HepG2 (cell line): Measurements from ENCODE around the gene KATNA1. TPM values are rescaled to one million over a fixed set of nuclear protein-coding genes. Genes with fewer than 3 reads are reported as not detected.

Source experiments
- ATAC-seq: fragments of 200-7000 bp; cut with Tn5 transposase; 3 replicates; pipeline ENCODE4 v1.9.1; 2020; ENCODE audit warnings: mild to moderate bottlenecking, moderate library complexity
- Bru-seq: library from RNA; stranded (reverse); fragments of 400-500 nt; gene quantifications from one replicate; lab custom pipeline; 2021; lab: Mats Ljungman, UMichigan
- BruChase-seq, 2 experiments: library from RNA; stranded (reverse); fragments of 400-500 nt; gene quantifications; one replicate each; lab custom pipeline; 2021; lab: Mats Ljungman, UMichigan
- BruUV-seq: library from RNA; stranded (reverse); fragments of 400-500 nt; replicated peaks from 2 replicates; lab custom pipeline; 2021; lab: Mats Ljungman, UMichigan
- CTCF ChIA-PET: fragments of 300-600 bp; formaldehyde crosslinking; extraction: SDS; loops from one replicate; lab custom pipeline; 2021; ENCODE audit warnings: low total read pairs, inconsistent platforms, low intra/inter-chr PET ratio; lab: Yijun Ruan, JAX
- POLR2A ChIA-PET: fragments of 350-600 bp; sonication (Branson Sonifier 250); formaldehyde crosslinking; loops from one replicate; lab custom pipeline; 2020; ENCODE audit warnings: antibody characterized with exemption, inconsistent platforms; lab: Yijun Ruan, JAX
- DNase-seq: peaks from one replicate; pipeline ENCODE4 v3.0.0-alpha.2; 2015; ENCODE audit warnings: low spot score
- FAIRE-seq: peaks from 3 replicates; lab custom pipeline; 2011; peaks lifted over from hg19 to GRCh38; lab: Jason Lieb, UNC
- H2AFZ ChIP-seq: one replicate; pipeline ENCODE4 v1.6.1; 2011; ENCODE audit warnings: low read length, inconsistent platforms
- H3K27ac ChIP-seq: fragments of 300-600 bp; 3 replicates; pipeline ENCODE4 v1.8.0; 2011; ENCODE audit warnings: mixed run types, mild to moderate bottlenecking, mixed read lengths, low read length, inconsistent platforms; ENCODE audit not compliant: insufficient read depth; ENCODE audit errors: extremely low read length
- H3K27me3 ChIP-seq, 2 experiments: fragments of 200-600 bp in 1 of 2; 2 replicates in 1 of 2; 3 replicates in 1 of 2; pipeline versions ENCODE4 v1.6.0 to v1.8.0; 2011; ENCODE audit warnings: low read length in 2 of 2, mild to moderate bottlenecking in 2 of 2, moderate library complexity in 2 of 2, inconsistent platforms in 1 of 2; ENCODE audit not compliant: insufficient read depth in 2 of 2, control insufficient read depth in 1 of 2
- H3K36me3 ChIP-seq, 2 experiments: fragments of 200-600 bp in 1 of 2; replicated peaks in 1 of 2; 2 replicates in 1 of 2; 3 replicates in 1 of 2; pipeline versions ENCODE4 v1.5.1 to v1.8.0; 2011; ENCODE audit warnings: low read length in 2 of 2, inconsistent platforms in 1 of 2; ENCODE audit not compliant: insufficient read depth in 2 of 2, control insufficient read depth in 1 of 2
- H3K4me1 ChIP-seq: 2 replicates; pipeline ENCODE4 v1.5.1; 2012; ENCODE audit warnings: low read length, inconsistent platforms; ENCODE audit not compliant: insufficient read depth
- H3K4me2 ChIP-seq: 2 replicates; pipeline ENCODE4 v1.6.0; 2011; ENCODE audit warnings: low read depth, low read length, inconsistent platforms
- H3K4me3 ChIP-seq, 3 experiments: fragments of 200-600 bp in 1 of 3; sonication (generic), shearing (Covaris generic) in 1 of 3; replicated peaks in 1 of 3; 2 replicates each; pipeline ENCODE4 v1.5.1; 2011 to 2016; ENCODE audit warnings: low read length in 3 of 3, inconsistent platforms in 2 of 3, low read depth in 2 of 3, mild to moderate bottlenecking in 2 of 3, control low read depth in 1 of 3, mixed read lengths in 1 of 3; ENCODE audit not compliant: insufficient read depth in 1 of 3
- H3K79me2 ChIP-seq: one replicate; pipeline ENCODE4 v1.6.1; 2011; ENCODE audit warnings: low read length, inconsistent platforms; ENCODE audit not compliant: insufficient read depth
- H3K9ac ChIP-seq: 2 replicates; pipeline ENCODE4 v1.6.0; 2011; ENCODE audit warnings: mild to moderate bottlenecking, low read depth, low read length, inconsistent platforms; ENCODE audit not compliant: insufficient read depth
- H3K9me3 ChIP-seq: 2 replicates; pipeline ENCODE4 v1.5.1; 2012; ENCODE audit warnings: mild to moderate bottlenecking, low read length
- H4K20me1 ChIP-seq: 2 replicates; pipeline ENCODE4 v1.6.0; 2011; ENCODE audit warnings: inconsistent platforms, mild to moderate bottlenecking, low read length, moderate library complexity; ENCODE audit not compliant: insufficient read depth
- BCL6 ChIP-seq: IDR thresholded peaks from 2 replicates; pipeline ENCODE4 v1.6.1; 2016; ENCODE audit warnings: missing genetic modification reagents, missing compliant biosample characterization
- EP300 ChIP-seq, 3 experiments: sonication (generic) in 1 of 3; formaldehyde crosslinking in 1 of 3; IDR thresholded peaks; 2 replicates each; pipeline versions ENCODE4 v1.5.1 to v1.6.1; 2011 to 2020; ENCODE audit warnings: low read depth in 2 of 3, low read length in 2 of 3, borderline replicate concordance in 1 of 3, improper control_type of control experiment in 1 of 3, mild to moderate bottlenecking in 1 of 3, missing genetic modification reagents in 1 of 3, moderate library complexity in 1 of 3
- KLF12 ChIP-seq: sonication (generic); formaldehyde crosslinking; IDR thresholded peaks from 2 replicates; pipeline ENCODE4 v1.4.0; 2020; ENCODE audit warnings: missing genetic modification reagents, borderline replicate concordance
- MIER2 ChIP-seq: IDR thresholded peaks from 2 replicates; pipeline ENCODE4 v1.6.1; 2016; ENCODE audit warnings: missing biosample characterization, missing genetic modification reagents
- POLR2AphosphoS2 ChIP-seq: IDR thresholded peaks from 2 replicates; pipeline ENCODE4 v1.6.1; 2011; ENCODE audit warnings: low read depth, low read length, improper control_type of control experiment
- SSRP1 ChIP-seq: IDR thresholded peaks from 2 replicates; pipeline ENCODE4 v1.6.1; 2016; ENCODE audit warnings: control low read depth
- ZFP36 ChIP-seq: fragments of 150-350 bp; IDR thresholded peaks from 2 replicates; pipeline ENCODE4 v1.6.1; 2018; ENCODE audit warnings: borderline replicate concordance, low read length, low read depth; ENCODE audit not compliant: partially characterized antibody
- ZNF326 ChIP-seq: sonication (generic); formaldehyde crosslinking; IDR thresholded peaks from 2 replicates; pipeline ENCODE4 v1.4.0; 2020; ENCODE audit warnings: missing genetic modification reagents, borderline replicate concordance
- ZNF468 ChIP-seq: sonication (generic); formaldehyde crosslinking; IDR thresholded peaks from 2 replicates; pipeline ENCODE4 v1.8.0; 2022; ENCODE audit warnings: mild to moderate bottlenecking, moderate library complexity, missing genetic modification reagents
- WGBS: methylation state at CpG from one replicate; pipeline ENCODE4 v1.1.6; 2017; ENCODE audit warnings: low lambda C conversion rate; 5-methylcytosine and 5-hydroxymethylcytosine counted together
- in situ Hi-C: cut with HindIII; loops from 2 replicates; pipeline ENCODE4 v1.10.0; 2017; ENCODE audit warnings: low pct_unique_long_range_greater_than_20kb; ENCODE audit not compliant: extremely low pct_ligation_motif_present
- intact Hi-C: fragments of 100-400 bp; cut with micrococcal nuclease; formaldehyde crosslinking; loops from one replicate; pipeline ENCODE4 v1.10.0; 2022; ENCODE audit not compliant: unreplicated experiment
- long read RNA-seq, 2 experiments: library from RNA in 1 of 2; library from polyadenylated mRNA in 1 of 2; stranded (forward) in 1 of 2; unstranded in 1 of 2; transcript quantifications; one replicate each; pipeline ENCODE4 v2.0.0, GENCODE V29; 2019 to 2022
- polyA minus RNA-seq, 3 experiments: library from RNA; depleted of rRNA, polyadenylated mRNA; stranded (reverse); fragments of >200 nt; gene quantifications; 2 replicates each; pipeline ENCODE4 v1.2.3, GENCODE V29; 2011; ENCODE audit warnings: low replicate concordance in 1 of 3
- polyA plus RNA-seq, 8 experiments: library from polyadenylated mRNA; depleted of rRNA in 3 of 8; stranded (reverse) in 7 of 8; unstranded in 1 of 8; fragments of >200 nt; fragmentation: Illumina TruSeq in 4 of 8; extraction: Trizol in 4 of 8; gene quantifications; 2 replicates each; pipeline versions ENCODE4 v1.2.1 to v1.2.3, GENCODE V29; 2011 to 2016; ENCODE audit warnings: low read depth in 4 of 8, missing spikeins in 1 of 8, mixed read lengths in 1 of 8; ENCODE audit not compliant: insufficient read depth in 1 of 8
- total RNA-seq, 5 experiments: library from RNA; depleted of rRNA; stranded (reverse); fragments of >200 nt; fragmentation: Illumina TruSeq; extraction: Trizol; gene quantifications; 2 replicates each; pipeline ENCODE4 v1.2.3, GENCODE V29; 2016; ENCODE audit warnings: low read depth in 1 of 5
- TF ChIP-seq, protein P1 (sequence below): IDR thresholded peaks from 2 replicates; pipeline ENCODE4 v1.6.1; 2016; ENCODE audit warnings: missing biosample characterization, missing genetic modification reagents, low read depth
- TF ChIP-seq, protein P2 (sequence below): sonication (generic); formaldehyde crosslinking; IDR thresholded peaks from 2 replicates; pipeline ENCODE4 v1.4.0; 2020; ENCODE audit warnings: missing genetic modification reagents, mild to moderate bottlenecking, borderline replicate concordance

Gene KATNA1
- 25.3 and 31.2 TPM in 2 replicates for total RNA-seq (2016; rRNA removed; fragmentation: Illumina TruSeq; extraction: Trizol)
- total RNA-seq (2016; cell fraction: cytosol; rRNA removed; fragmentation: Illumina TruSeq; extraction: Trizol; ENCODE audit: low read depth): 10.4 and 11.0 TPM in 2 replicates
- 23.4 and 33.3 TPM in 2 replicates for total RNA-seq (2016; cell fraction: insoluble cytoplasmic fraction; rRNA removed; fragmentation: Illumina TruSeq; extraction: Trizol)
- total RNA-seq (2016; cell fraction: membrane; rRNA removed; fragmentation: Illumina TruSeq; extraction: Trizol): 11.0 and 11.6 TPM in 2 replicates
- total RNA-seq (2016; cell fraction: nucleus; rRNA removed; fragmentation: Illumina TruSeq; extraction: Trizol): 17.1 and 17.8 TPM in 2 replicates
- polyA plus RNA-seq (2011; rRNA removed): 11.4 and 14.8 TPM in 2 replicates
- polyA plus RNA-seq (2011; cell fraction: cytosol; rRNA removed): 6.7 and 9.1 TPM in 2 replicates
- polyA plus RNA-seq (2011; cell fraction: nucleus; rRNA removed): 6.9 and 8.6 TPM in 2 replicates
- 13.2 and 16.3 TPM in 2 replicates for polyA plus RNA-seq (2012)
- 4.5 and 5.5 TPM in 2 replicates for polyA plus RNA-seq (2016; cell fraction: cytosol; fragmentation: Illumina TruSeq; extraction: Trizol; ENCODE audit: low read depth)
- polyA plus RNA-seq (2016; cell fraction: insoluble cytoplasmic fraction; fragmentation: Illumina TruSeq; extraction: Trizol; ENCODE audit: low read depth): 28.1 and 31.5 TPM in 2 replicates
- polyA plus RNA-seq (2016; cell fraction: membrane; fragmentation: Illumina TruSeq; extraction: Trizol; ENCODE audit: low read depth): 5.3 and 6.0 TPM in 2 replicates
- polyA plus RNA-seq (2016; cell fraction: nucleus; fragmentation: Illumina TruSeq; extraction: Trizol; ENCODE audit: insufficient read depth, low read depth): 22.4 and 25.3 TPM in 2 replicates
- 4.5 and 8.0 TPM in 2 replicates for polyA minus RNA-seq (2011; rRNA and poly(A)+ RNA removed; ENCODE audit: low replicate concordance)
- 11.1 and 11.4 TPM in 2 replicates for polyA minus RNA-seq (2011; cell fraction: cytosol; rRNA and poly(A)+ RNA removed)
- polyA minus RNA-seq (2011; cell fraction: nucleus; rRNA and poly(A)+ RNA removed): 24.8 and 26.4 TPM in 2 replicates
- Bru-seq, nascent RNA: percentile 48 among the genes with signal in this experiment
- BruChase-seq, experiment 1, labeled RNA remaining after a 6-hour chase: percentile 55 among the genes with signal in this experiment
- percentile 50 among the genes with signal in this experiment for BruChase-seq, experiment 2, labeled RNA remaining after a 2-hour chase
- long read RNA-seq, experiment 1, transcript KATNA1-203 (11 exons, 1,984 nt): major isoform, 15 of 29 reads
- long read RNA-seq, experiment 1, partial matches to known transcripts: 6 of 29 reads
- long read RNA-seq, experiment 1, other reads (novel, unspliced or antisense): 7 of 29 reads
- long read RNA-seq, experiment 2, transcript KATNA1-203 (11 exons, 1,984 nt): major isoform, 9 of 22 reads
- long read RNA-seq, experiment 2, partial matches to known transcripts: 5 of 22 reads
- long read RNA-seq, experiment 2, other reads (novel, unspliced or antisense): 7 of 22 reads

DNA sequence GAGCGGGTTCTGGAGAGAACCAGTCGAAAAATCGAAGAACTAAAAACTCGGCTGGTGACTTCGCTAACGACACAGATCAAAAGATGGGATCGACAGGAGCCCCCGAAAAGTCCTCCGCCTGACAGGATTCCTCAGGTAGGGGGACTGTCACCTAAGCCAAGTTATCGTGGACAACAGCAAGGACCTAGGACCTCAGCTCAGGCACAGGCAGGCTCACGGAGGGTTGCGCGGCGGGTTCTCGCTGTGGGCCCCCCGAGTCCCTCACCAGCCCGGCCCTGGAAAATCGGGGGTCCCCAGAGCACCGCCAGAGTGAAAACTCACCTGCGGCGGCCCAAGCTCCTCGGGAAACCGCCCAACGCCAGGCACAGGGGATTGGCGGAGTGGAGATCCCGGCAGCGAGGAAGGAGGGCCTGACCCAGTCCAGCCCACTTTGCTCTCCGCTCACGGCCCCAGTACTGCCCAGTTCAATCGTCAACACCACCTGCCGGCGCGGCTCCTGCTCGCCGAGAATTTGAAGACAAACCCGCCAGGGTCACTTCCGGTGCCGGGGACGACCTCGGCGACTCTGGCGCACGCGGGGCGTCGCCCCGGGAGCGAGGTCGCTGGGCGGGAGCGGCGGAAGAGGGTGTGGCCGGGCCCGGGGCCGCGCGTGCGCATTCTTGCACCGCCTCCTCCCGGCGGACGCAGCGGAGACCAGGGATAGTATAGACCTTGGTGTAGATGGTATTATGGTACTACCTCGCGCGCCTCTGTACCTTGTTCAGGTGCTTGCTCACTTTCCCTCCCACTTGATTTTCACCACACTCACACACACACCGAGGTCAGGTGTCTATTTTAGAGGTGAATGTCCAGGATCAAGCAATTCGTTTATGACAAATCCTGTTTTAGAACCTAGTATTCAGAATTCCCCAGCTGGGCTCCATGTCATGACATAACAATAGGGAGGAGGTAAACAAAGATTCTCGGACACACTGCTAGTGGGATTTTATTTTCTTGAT lies at the start of gene KATNA1:
Gene KATNA1, minus strand, starts transcription at position 567 of the 998 bp plus-strand sequence. CDS start 10,167 bp downstream, outside the sequence.
- H3K27ac ChIP-seq: peak within 1 kb of the TSS; percentile 78
- H3K9ac ChIP-seq: peak within 1 kb of the TSS; percentile 74
- H4K20me1 ChIP-seq: no peaks in the 10 kb centered on the region
- POLR2A ChIA-PET: interaction anchor here (1.1 to 2.8 kb wide), 3 partner anchors 54 to 69 kb away, joined by 3 to 8 read pairs (median 5); partner anchors contain the start of gene LATS1
- no peaks in the 10 kb centered on the region for H3K9me3 ChIP-seq
- H3K36me3 ChIP-seq: no peaks in the 10 kb centered on the region
- ATAC-seq (peak; percentile 98), FAIRE-seq (peak; percentile 95), DNase-seq (peak; percentile 96)
- in situ Hi-C loops: loop anchor here (5.0 kb wide), 1 partner anchor 81 kb away; the partner anchor contains the start of gene GINM1
- peak within 1 kb of the TSS; percentile 74 to 85 (median 84) for H3K4me3 ChIP-seq
- WGBS: 2% methylated on average over 38 of the region's 69 CpGs
- peaks cover 25% of the 10 kb centered on the region for H3K4me1 ChIP-seq
- H3K79me2 ChIP-seq: peaks cover 27% of the 10 kb centered on the region
- intact Hi-C loops: loop anchor here (1.0 to 5.0 kb wide), 3 partner anchors 82 to 184 kb away; partner anchors contain the start of genes GINM1 and PPIL4
- no peaks in the 10 kb centered on the region; a peak in 1 of 5 replicates for H3K27me3 ChIP-seq
- H3K4me2 ChIP-seq: peak within 1 kb of the TSS; percentile 86
- CTCF ChIA-PET: no interaction called here
- BruUV-seq: TSS peak; percentile 74
- peak within 1 kb of the TSS; percentile 87 for H2AFZ ChIP-seq
- TF ChIP-seq MIER2 (peak; percentile 78; the same call in 1 of the 2 replicates), POLR2AphosphoS2 (no peak), EP300 (IDR thresholded peaks at IDR 0.05; ENCODE audit: low read depth in 2 of 2, low read length in 2 of 2) (peak in 1 of 2 experiments; percentile 41; a peak in 1 of 4 replicates), EP300 (CRISPR knock-in tag; IDR thresholded peaks at IDR 0.05; ENCODE audit: borderline replicate concordance) (peak; percentile 80), ZNF468 (peak; percentile 66; the same call in 1 of the 2 replicates), ZFP36 (no peak), KLF12 (CRISPR knock-in tag) (peak; percentile 100), BCL6 (CRISPR knock-in tag) (peak; percentile 66), SSRP1 (no peak; the same call in none of the 2 replicates), ZNF326 (CRISPR knock-in tag) (no peak)
- TF ChIP-seq, protein P1, sequence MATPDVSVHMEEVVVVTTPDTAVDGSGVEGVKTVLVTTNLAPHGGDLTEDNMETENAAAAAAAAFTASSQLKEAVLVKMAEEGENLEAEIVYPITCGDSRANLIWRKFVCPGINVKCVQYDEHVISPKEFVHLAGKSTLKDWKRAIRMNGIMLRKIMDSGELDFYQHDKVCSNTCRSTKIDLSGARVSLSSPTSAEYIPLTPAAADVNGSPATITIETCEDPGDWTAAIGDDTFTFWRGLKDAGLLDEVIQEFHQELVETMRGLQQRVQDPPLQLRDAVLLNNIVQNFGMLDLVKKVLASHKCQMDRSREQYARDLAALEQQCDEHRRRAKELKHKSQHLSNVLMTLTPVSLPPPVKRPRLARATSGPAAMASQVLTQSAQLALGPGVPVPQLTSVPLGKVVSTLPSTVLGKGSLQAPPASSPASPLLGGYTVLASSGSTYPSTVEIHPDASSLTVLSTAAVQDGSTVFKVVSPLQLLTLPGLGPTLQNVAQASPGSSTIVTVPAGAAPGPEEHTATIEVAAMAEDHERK (CRISPR knock-in tag): peak; percentile 82; the same call in 1 of the 2 replicates
- TF ChIP-seq, protein P2, sequence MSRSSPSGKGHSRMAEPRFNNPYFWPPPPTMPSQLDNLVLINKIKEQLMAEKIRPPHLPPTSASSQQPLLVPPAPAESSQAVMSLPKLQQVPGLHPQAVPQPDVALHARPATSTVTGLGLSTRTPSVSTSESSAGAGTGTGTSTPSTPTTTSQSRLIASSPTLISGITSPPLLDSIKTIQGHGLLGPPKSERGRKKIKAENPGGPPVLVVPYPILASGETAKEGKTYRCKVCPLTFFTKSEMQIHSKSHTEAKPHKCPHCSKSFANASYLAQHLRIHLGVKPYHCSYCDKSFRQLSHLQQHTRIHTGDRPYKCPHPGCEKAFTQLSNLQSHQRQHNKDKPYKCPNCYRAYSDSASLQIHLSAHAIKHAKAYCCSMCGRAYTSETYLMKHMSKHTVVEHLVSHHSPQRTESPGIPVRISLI: peak; percentile 76; the same call in 1 of the 2 replicates
